Measurements from ENCODE around the gene FILIP1L. TPM values are rescaled to one million over a fixed set of nuclear protein-coding genes. Genes with fewer than 3 reads are reported as not detected.
A peak's percentile ranks its signal among the peaks of the same experiment; 100 is the strongest.

Gene FILIP1L
- total and polyA plus RNA-seq, 2 of the 4 experiments (the other 2 are of a cell fraction) = 11.5 to 19.9 TPM

- peak overlapping the region; percentile 91; the same call in 1 of the 2 replicates for H2BK20ac ChIP-seq (ENCODE audit: low read depth, low read length)
- no peak overlapping the region for H3K14ac ChIP-seq (replicated peaks; ENCODE audit: low read depth, low read length)
- no peak overlapping the region for H3K23ac ChIP-seq (ENCODE audit: low read depth, low read length)
- H3K27me3 ChIP-seq (ENCODE audit: control insufficient read depth, insufficient read depth, low read length) = no peaks in the 10 kb centered on the region
- no peak overlapping the region; the same call in 1 of the 2 replicates for H3K4me2 ChIP-seq (ENCODE audit: low read depth, low read length)
- no peak overlapping the region for H2BK15ac ChIP-seq (ENCODE audit: low read depth, low read length)
- H4K5ac ChIP-seq (ENCODE audit: low read depth, low read length) = no peak overlapping the region
- no peak overlapping the region for H2AFZ ChIP-seq (replicated peaks; ENCODE audit: low read length, poor library complexity)
- no peak overlapping the region for H3K27ac ChIP-seq (ENCODE audit: insufficient read depth, low read length)
- BruUV-seq (replicated peaks) = no TSS peak
- H4K20me1 ChIP-seq (ENCODE audit: insufficient read depth, low read length) = peaks cover 40% of the 10 kb centered on the region
- peak overlapping the region; percentile 94 for H2BK5ac ChIP-seq (ENCODE audit: low read depth, low read length, poor library complexity, severe bottlenecking)
- dilution Hi-C loops (cut with HindIII; ENCODE audit: low sequenced_read_pairs, unreplicated experiment) (no loop called here), intact Hi-C loops (cut with micrococcal nuclease) (loop anchor here (5.0 kb wide), 1 partner anchor 392 kb away; no protein-coding TSS in a partner anchor), in situ Hi-C loops (cut with MboI; ENCODE audit: low sequenced_read_pairs) (loop anchor here (25.0 kb wide), 1 partner anchor 202 kb away; no protein-coding TSS in a partner anchor)
- WGBS, 2 experiments (ENCODE audit: extremely low coverage in 2 of 2, insufficient read length in 1 of 2) = no CpG with 5 or more reads among the region's 1 CpG
- H3K4me3 ChIP-seq (ENCODE audit: insufficient read depth, low read depth, low read length) = no peak overlapping the region
- no peak overlapping the region for H3K9ac ChIP-seq (ENCODE audit: low read depth, low read length)
- ChIA-PET CTCF (interaction anchor here (0.8 to 1.3 kb wide), 3 partner anchors 10 to 394 kb away, joined by 3 to 8 read pairs (median 6); no protein-coding TSS in a partner anchor), POLR2A (ENCODE audit: unreplicated experiment) (no interaction called here)
- no peak overlapping the region for H3K18ac ChIP-seq (ENCODE audit: low read depth, low read length)
- no peaks in the 10 kb centered on the region for H3K9me3 ChIP-seq (ENCODE audit: control insufficient read depth, insufficient read depth, low read length)
- peak overlapping the region; percentile 9; the same call in 1 of the 2 replicates for H3K4ac ChIP-seq (ENCODE audit: low read depth, low read length)
- DNase-seq (peak; percentile 97), ATAC-seq (ENCODE audit: low read depth) (peak; percentile 68)
- peak overlapping the region in 1 of 2 experiments; percentile 79; a peak in 1 of 4 replicates for H4K8ac ChIP-seq (ENCODE audit: low read depth in 2 of 2, low read length in 2 of 2)
- TF ChIP-seq SMC3 (IDR thresholded peaks at IDR 0.05; ENCODE audit: low read depth, low read length) (no peak), USF2 (IDR thresholded peaks at IDR 0.05; ENCODE audit: low read depth, low read length) (no peak), MXI1 (IDR thresholded peaks at IDR 0.05; ENCODE audit: borderline replicate concordance, low read depth, low read length) (no peak), RAD21 (IDR thresholded peaks at IDR 0.05; ENCODE audit: low read length) (no peak), CEBPB (IDR thresholded peaks at IDR 0.05; ENCODE audit: low read depth, low read length) (peak; percentile 86), POLR2A (IDR thresholded peaks at IDR 0.05; ENCODE audit: low read depth, low read length) (no peak), MAZ (IDR thresholded peaks at IDR 0.05; ENCODE audit: borderline replicate concordance, low read depth, low read length) (no peak), RCOR1 (IDR thresholded peaks at IDR 0.05; ENCODE audit: insufficient replicate concordance, low read length) (no peak), ELK1 (IDR thresholded peaks at IDR 0.05; ENCODE audit: borderline replicate concordance, low read depth, low read length) (no peak), MAFK (IDR thresholded peaks at IDR 0.05; ENCODE audit: low read depth, low read length) (peak; percentile 93), FOS (IDR thresholded peaks at IDR 0.05; ENCODE audit: low read depth, low read length) (peak; percentile 73), NFE2L2 (IDR thresholded peaks at IDR 0.05; ENCODE audit: low read depth, low read length) (no peak), CHD1 (IDR thresholded peaks at IDR 0.05; ENCODE audit: low read depth, low read length) (no peak)
- no peak overlapping the region for H3K56ac ChIP-seq (ENCODE audit: extremely low read depth, insufficient read depth, low read length)
- no peak overlapping the region for H2BK120ac ChIP-seq (ENCODE audit: low read depth, low read length)
- peaks cover 27% of the 10 kb centered on the region for H3K9me1 ChIP-seq (ENCODE audit: insufficient read depth, low read length)
- peaks cover 33% of the 10 kb centered on the region for H3K36me3 ChIP-seq (ENCODE audit: control insufficient read depth, insufficient read depth, low read length)
- H4K91ac ChIP-seq (ENCODE audit: insufficient read depth, low read depth, low read length) = no peak overlapping the region
- no peak overlapping the region for H2AK5ac ChIP-seq (ENCODE audit: low read depth, low read length)
- peaks cover 24% of the 10 kb centered on the region for H3K4me1 ChIP-seq (ENCODE audit: control insufficient read depth, insufficient read depth, low read length)
- no peak overlapping the region for H2AK9ac ChIP-seq (replicated peaks; ENCODE audit: low read depth, low read length, poor library complexity)
- peaks cover 41 to 76% of the 10 kb centered on the region in 2 experiments for H3K79me1 ChIP-seq (ENCODE audit: low read depth in 1 of 2, low read length in 2 of 2)
These were observed 254.5 kb downstream of the FILIP1L start for GRCh38 chr3:99859825-99860224.

Measured in IMR-90 (cell line).